Heart left ventricle (tissue), 16 donors: Measurements from ENCODE around the gene STX8. TPM values are rescaled to one million over a fixed set of nuclear protein-coding genes. Genes with fewer than 3 reads are reported as not detected.

ENCODE experiments used
- ATAC-seq, 4 donors: fragments of 200-7000 bp; cut with Tn5 transposase; one replicate each; pipeline ENCODE4 v1.9.1; 2020 to 2022; ENCODE audit warnings: moderate library complexity in 4 of 4, mild to moderate bottlenecking in 3 of 4, moderate number of reproducible peaks in 1 of 4
- DNase-seq, 5 donors: peaks; one replicate each; pipeline ENCODE4 v3.0.0-alpha.2; 2020
- H3K27ac ChIP-seq, 12 donors: fragments of 200-600 bp; sonication (generic) in 4 of 12; one replicate each; pipeline versions ENCODE4 v1.5.0 to v1.8.0; 2016 to 2022; ENCODE audit warnings: mild to moderate bottlenecking in 2 of 12
- H3K27me3 ChIP-seq, 9 donors: fragments of 200-600 bp; sonication (generic) in 2 of 9; one replicate each; pipeline versions ENCODE4 v1.5.1 to v1.8.0; 2016 to 2022; ENCODE audit warnings: mild to moderate bottlenecking in 3 of 9
- H3K36me3 ChIP-seq, 9 donors: fragments of 200-600 bp; sonication (generic) in 2 of 9; one replicate each; pipeline versions ENCODE4 v1.5.0 to v1.8.0; 2018 to 2022; ENCODE audit warnings: mild to moderate bottlenecking in 2 of 9
- H3K4me1 ChIP-seq, 12 donors: fragments of 200-600 bp; sonication (generic) in 4 of 12; one replicate each; pipeline versions ENCODE4 v1.5.0 to v1.8.0; 2016 to 2022; ENCODE audit warnings: mild to moderate bottlenecking in 3 of 12
- H3K4me3 ChIP-seq, 12 donors: fragments of 200-600 bp; sonication (generic) in 4 of 12; one replicate each; pipeline versions ENCODE4 v1.5.0 to v1.8.0; 2017 to 2022; ENCODE audit warnings: mild to moderate bottlenecking in 9 of 12, moderate library complexity in 4 of 12
- H3K9me3 ChIP-seq, 12 donors: fragments of 200-600 bp; sonication (generic) in 4 of 12; one replicate each; pipeline versions ENCODE4 v1.5.0 to v1.8.0; 2016 to 2022; ENCODE audit warnings: mild to moderate bottlenecking in 1 of 12
- CTCF ChIP-seq, 12 donors: fragments of 200-600 bp; sonication (generic) in 4 of 12; IDR thresholded peaks; one replicate each; pipeline versions ENCODE4 v1.5.0 to v1.8.0; 2018 to 2022; ENCODE audit warnings: antibody characterized with exemption in 12 of 12, mild to moderate bottlenecking in 5 of 12
- POLR2A ChIP-seq, 2 donors: fragments of 450-650 bp; IDR thresholded peaks; one replicate each; pipeline ENCODE4 v1.6.1; 2017; ENCODE audit warnings: antibody characterized with exemption in 2 of 2, mild to moderate bottlenecking in 2 of 2, moderate library complexity in 2 of 2
- WGBS, 4 donors: extraction: QIAGEN DNeasy Blood & Tissue Kit in 2 of 4; methylation state at CpG; one replicate each; pipeline versions ENCODE4 v1.1.5 to v1.1.7; 2013 to 2018; 5-methylcytosine and 5-hydroxymethylcytosine counted together
- intact Hi-C, 10 donors: fragments of 100-400 bp; cut with DNase I; formaldehyde crosslinking; loops; one replicate each; pipeline versions ENCODE4 v1.11.1 to v1.14.2; 2022
- polyA plus RNA-seq, 2 donors: library from polyadenylated mRNA; stranded (reverse); fragments of 200-250 nt; gene quantifications; one replicate each; pipeline ENCODE4 v1.2.3, GENCODE V29; 2013
- total RNA-seq, 9 donors: library from RNA; depleted of rRNA in 2 of 9; stranded (reverse); fragments of >200 nt in 2 of 9; fragmentation: NEBNext Ultra II Directional in 3 of 9; extraction: Animal tissue kit (Norgen Biotek cat#: 25700) in 3 of 9; gene quantifications; one replicate each; pipeline versions ENCODE4 v1.1.0 to v1.2.4, GENCODE V29; 2016 to 2023
- donor health status: ischemic (EF 13 %, LVEDD 7.1; RV severe dilation, severe dysfunction).
- donor health status: healthy with polysubstance abuse.
- donor health status: DM: no; HTN: yes; CAD: no.
- donor health status: DM: no; HTN: no; CAD: no.
- donor health status: ischemic (EF 25% LVEDD 6.9; RV normal size, moderate dysfunction).
- donor health status: ischemic (EF 25% LVEDD 5.7; RV mildly dilated, moderate dysfunction).
- donor health status: healthy.
- donor health status: DM: yes; HTN: yes; CAD: no.
- donor health status: ischemic (EF 35%, LVEDD 5.7; RV mildly dilated, moderate dysfunction).
- donor health status: nonischemic (EF 11% LVEDD 7.7; RV severe dilation, severe dysfunction).
- donor health status: DM: yes; HTN: yes; CAD: no.
- donor health status: PGD.
- donor health status: ischemic (EF 29% LVEDD 5.4; RV normal size, mild dysfunction).
- donor health status: nonischemic (EF 23%, LVEDD 6.1; RV moderate dilation, normal function).

The STX8 gene
- total and polyA plus RNA-seq, 11 donors, result 43.2 to 86.0 (median 62.3) TPM

GRCh38 chr17:9247401-9247938 is 328.1 kb downstream of the STX8 start:
- H3K4me1 ChIP-seq, result peaks cover 0 to 15% (median under 1%) of the 10 kb centered on the region in 12 donors
- peak overlapping the region in 1 of 12 donors; percentile 13 for H3K27ac ChIP-seq
- WGBS, 4 donors, result 92 to 98% (median 94%) methylated on average over 9 to 21 of the region's 21 CpGs
- no peak overlapping the region for H3K4me3 ChIP-seq
- peaks cover 0 to 11% (median 0%) of the 10 kb centered on the region in 9 donors for H3K36me3 ChIP-seq
- H3K27me3 ChIP-seq, result no peaks in the 10 kb centered on the region
- H3K9me3 ChIP-seq, result no peaks in the 10 kb centered on the region
- no peak for TF ChIP-seq CTCF (IDR thresholded peaks at IDR 0.05)
- no peak for TF ChIP-seq POLR2A (IDR thresholded peaks at IDR 0.05)
- ATAC-seq (no peak), DNase-seq (no peak)
- intact Hi-C loops, result no loop called here

GRCh38 chr17:9244066-9245052 is 331.3 kb downstream of the STX8 start:
- peaks cover 0 to 11% (median 0%) of the 10 kb centered on the region in 9 donors for H3K36me3 ChIP-seq
- peaks cover 8 to 43% (median 25%) of the 10 kb centered on the region in 12 donors for H3K4me1 ChIP-seq
- H3K4me3 ChIP-seq, result no peak overlapping the region
- ATAC-seq (no peak), DNase-seq (no peak)
- WGBS, 4 donors, result 77 to 83% (median 81%) methylated on average over 15 to 21 of the region's 21 CpGs
- no peaks in the 10 kb centered on the region for H3K9me3 ChIP-seq
- no peaks in the 10 kb centered on the region for H3K27me3 ChIP-seq
- no peak for TF ChIP-seq CTCF (IDR thresholded peaks at IDR 0.05)
- TF ChIP-seq POLR2A (IDR thresholded peaks at IDR 0.05), result no peak
- intact Hi-C loops, result loop anchor here in 1 of 10 donors (5.0 kb wide), 1 partner anchor 48 kb away; no protein-coding TSS in a partner anchor
- peak overlapping the region in 8 of 12 donors; percentile 10 to 65 (median 28) for H3K27ac ChIP-seq

- H3K4me3 ChIP-seq, result no peak overlapping the region
- ATAC-seq (no peak), DNase-seq (no peak)
- peak overlapping the region in 5 of 12 donors; percentile 92 to 99 (median 98) for H3K27ac ChIP-seq
- no peaks in the 10 kb centered on the region for H3K36me3 ChIP-seq
- intact Hi-C loops, result loop anchor here in 1 of 10 donors (5.0 kb wide), 1 partner anchor 49 kb away; no protein-coding TSS in a partner anchor
- H3K27me3 ChIP-seq, result no peaks in the 10 kb centered on the region
- TF ChIP-seq CTCF (IDR thresholded peaks at IDR 0.05) (no peak), POLR2A (IDR thresholded peaks at IDR 0.05) (no peak)
- H3K4me1 ChIP-seq, result peaks cover 10 to 47% (median 33%) of the 10 kb centered on the region in 12 donors
- 65 to 86% (median 80%) methylated on average over 8 of the region's 8 CpGs for WGBS, 4 donors
- H3K9me3 ChIP-seq, result no peaks in the 10 kb centered on the region
Observed at GRCh38 chr17:9242983-9243382, 332.6 kb downstream of the STX8 start.

GRCh38 chr17:9242497-9242881 is 333.1 kb downstream of the STX8 start:
- no peak for TF ChIP-seq POLR2A (IDR thresholded peaks at IDR 0.05)
- TF ChIP-seq CTCF (IDR thresholded peaks at IDR 0.05), result no peak
- ATAC-seq (no peak), DNase-seq (peak in 1 of 5 donors; percentile 50)
- Histone ChIP-seq H3K27me3 (no peaks in the 10 kb centered on the region), H3K9me3 (peaks cover 0 to 2% (median 0%) of the 10 kb centered on the region in 12 donors), H3K4me3 (no peak overlapping the region), H3K4me1 (peaks cover 10 to 47% (median 33%) of the 10 kb centered on the region in 12 donors), H3K27ac (peak overlapping the region in 9 of 12 donors; percentile 91 to 100 (median 98)), H3K36me3 (no peaks in the 10 kb centered on the region)
- intact Hi-C loops, result loop anchor here in 1 of 10 donors (5.0 kb wide), 1 partner anchor 50 kb away; no protein-coding TSS in a partner anchor
- WGBS, 4 donors, result 61 to 77% (median 69%) methylated on average over 8 to 16 of the region's 16 CpGs
